GM21390 (cell line): ENCODE measurements around the gene PAIP2B.
"Not testable (repeated sequence)": the region's sequence is repeated elsewhere in the genome, so short reads cannot be mapped to it uniquely, and the experiment has no call there.

Experiments
- ATAC-seq: cut with Tn5 transposase; IDR thresholded peaks from one replicate; pipeline ENCODE4 v1.9.1; 2021; ENCODE audit not compliant: unreplicated experiment

The PAIP2B gene

GRCh38 chr2:71220743-71221142, 6.2 kb downstream of the PAIP2B start:
- ATAC-seq = no peak

DNA sequence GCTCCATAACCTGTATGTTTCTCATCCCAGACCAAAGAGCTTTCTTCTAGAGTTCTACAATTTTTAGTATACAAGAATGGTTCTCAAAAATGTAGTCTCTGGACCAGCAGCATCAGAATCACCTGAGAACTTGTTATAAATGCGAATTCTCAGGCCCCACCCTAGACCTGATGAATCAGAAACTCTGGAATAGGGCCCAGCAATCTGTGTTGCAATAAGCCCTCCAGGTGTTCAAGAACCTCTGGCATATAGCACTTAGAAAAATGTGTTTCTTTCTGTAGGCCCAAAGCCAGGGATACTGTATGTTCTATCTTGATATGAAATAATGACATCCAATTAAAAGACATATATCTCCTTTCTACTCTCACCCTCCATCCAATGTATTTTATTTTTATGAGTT, 10.4 kb downstream of the PAIP2B start:
- no peak for ATAC-seq

DNA sequence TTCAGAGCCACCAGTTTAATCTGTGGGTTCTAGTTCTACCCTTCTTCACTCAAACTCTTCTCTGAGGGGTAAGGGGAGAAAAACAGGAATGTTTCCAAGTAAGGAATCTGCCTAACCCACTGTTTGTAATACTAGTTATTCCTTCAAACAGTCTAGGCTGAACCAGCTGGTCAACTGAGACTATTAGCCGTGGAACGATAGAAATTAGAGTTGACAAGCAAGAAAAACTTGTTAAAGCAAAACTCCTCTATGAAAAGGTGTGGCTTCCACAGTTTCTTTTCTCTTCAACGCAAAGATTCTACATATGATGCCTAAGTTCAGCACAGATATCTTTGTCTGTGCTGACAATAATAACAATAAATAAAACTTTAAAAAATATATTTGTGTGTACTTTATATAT, 11.5 kb downstream of the PAIP2B start:
- ATAC-seq = no peak

GRCh38 chr2:71212336-71212735, 14.6 kb downstream of the PAIP2B start:
- no peak for ATAC-seq

DNA sequence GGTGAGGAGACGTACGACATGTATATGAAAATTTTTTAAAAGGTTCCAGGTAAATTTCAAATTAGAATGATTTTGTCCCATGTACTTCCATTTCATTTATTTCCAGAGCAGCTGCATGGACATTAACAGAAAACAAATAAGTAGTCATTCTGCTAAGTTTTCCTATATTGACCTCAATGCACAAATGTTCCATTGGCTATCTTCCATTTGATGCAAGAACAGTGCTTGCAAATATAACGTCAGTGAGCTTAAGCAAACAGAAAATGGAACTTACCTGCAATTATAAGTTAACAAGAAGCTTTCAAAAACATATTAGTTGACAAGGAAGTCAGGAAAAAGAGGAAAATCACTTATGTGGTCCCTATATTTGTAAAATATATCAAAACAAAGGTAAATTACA, 16.6 kb downstream of the PAIP2B start:
- ATAC-seq = no peak

DNA sequence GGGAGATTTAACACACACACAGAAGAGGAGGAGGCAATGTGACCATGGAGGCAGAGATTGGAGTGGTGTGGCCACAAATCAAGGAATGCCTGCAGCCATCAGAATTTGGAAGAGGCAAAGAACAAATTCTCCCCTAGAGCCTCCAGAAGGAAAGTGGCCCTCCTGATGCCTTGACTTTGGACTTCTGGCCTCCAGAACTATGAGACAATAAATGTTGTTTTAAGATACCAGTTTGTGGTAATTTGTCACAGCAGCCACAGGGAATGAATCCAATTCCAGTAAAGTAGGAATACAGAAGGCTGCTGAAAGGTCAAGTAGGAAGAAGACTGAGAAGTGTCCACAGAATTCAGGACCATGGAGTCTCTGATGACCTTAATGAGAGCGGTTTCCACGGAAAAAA, 18.1 kb downstream of the PAIP2B start:
- no peak for ATAC-seq

DNA sequence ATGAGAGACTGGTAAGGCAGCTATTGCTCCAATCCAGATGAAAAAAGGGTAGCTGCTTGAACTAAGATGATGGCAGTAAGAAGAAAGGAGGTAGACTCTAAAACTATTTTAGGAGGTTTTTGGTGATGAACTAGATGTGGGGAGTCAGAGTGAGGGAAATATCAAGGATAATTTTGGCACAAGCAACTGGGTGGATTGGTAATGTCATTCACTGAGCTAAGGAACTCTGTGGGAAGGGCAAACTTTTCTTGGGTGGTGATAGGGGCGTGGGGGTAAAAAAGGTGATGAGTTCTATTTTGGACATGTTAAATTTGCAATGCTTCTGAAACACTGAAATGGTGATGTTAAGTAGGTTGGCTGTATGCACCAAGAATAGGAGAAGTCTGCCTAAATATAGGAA, 19.3 kb downstream of the PAIP2B start:
- no peak for ATAC-seq

- no peak for ATAC-seq
These were observed 20.6 kb downstream of the PAIP2B start for GRCh38 chr2:71206271-71206670.

- ATAC-seq = no peak
These were observed 35.3 kb downstream of the PAIP2B start for GRCh38 chr2:71191570-71191943.

DNA sequence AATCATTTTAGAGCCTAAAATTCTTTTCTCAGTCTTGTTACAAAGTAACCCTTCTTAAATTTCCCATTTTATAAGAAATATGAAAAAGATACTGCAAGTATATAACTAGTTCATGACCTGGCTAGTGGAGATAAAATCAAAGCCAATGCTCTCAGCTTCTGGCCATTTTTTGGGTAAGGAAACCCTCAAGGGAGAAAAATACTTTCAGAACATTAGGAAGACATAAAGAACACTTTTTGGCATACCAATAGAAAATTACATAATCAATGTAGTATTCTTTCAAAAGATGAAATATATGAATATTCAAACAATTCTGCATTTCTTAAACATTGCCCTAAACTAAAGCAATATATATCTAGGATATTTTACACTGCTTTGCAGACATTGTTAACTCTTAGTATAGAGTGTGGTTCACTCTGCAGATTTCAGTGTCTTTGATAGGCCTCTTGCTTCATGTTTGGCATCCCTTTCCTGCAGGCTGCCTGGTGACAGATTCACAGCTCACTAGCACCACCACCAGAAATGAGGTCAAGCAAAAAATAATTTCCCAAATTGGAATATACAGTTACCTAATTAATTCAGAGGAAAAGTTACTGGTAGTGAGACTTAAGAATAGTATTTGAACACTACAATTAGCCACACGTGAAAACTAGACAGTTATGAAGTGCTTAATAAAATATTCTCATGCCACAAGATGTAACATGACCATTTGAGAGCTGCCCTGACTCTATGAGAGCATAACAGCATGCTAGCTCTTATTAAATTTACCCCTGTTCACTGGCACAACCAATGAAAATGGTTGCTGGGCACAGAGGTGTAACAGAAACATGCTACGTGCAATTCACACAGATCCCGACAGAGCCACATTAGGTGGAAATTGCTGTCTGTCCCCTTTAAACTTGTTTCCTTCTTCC, 36.0 kb downstream of the PAIP2B start:
- ATAC-seq = no peak

- ATAC-seq = no peak
These were observed 39.3 kb downstream of the PAIP2B start for GRCh38 chr2:71187589-71187988.

- ATAC-seq = no peak
These were observed 39.9 kb downstream of the PAIP2B start for GRCh38 chr2:71186973-71187372.

DNA sequence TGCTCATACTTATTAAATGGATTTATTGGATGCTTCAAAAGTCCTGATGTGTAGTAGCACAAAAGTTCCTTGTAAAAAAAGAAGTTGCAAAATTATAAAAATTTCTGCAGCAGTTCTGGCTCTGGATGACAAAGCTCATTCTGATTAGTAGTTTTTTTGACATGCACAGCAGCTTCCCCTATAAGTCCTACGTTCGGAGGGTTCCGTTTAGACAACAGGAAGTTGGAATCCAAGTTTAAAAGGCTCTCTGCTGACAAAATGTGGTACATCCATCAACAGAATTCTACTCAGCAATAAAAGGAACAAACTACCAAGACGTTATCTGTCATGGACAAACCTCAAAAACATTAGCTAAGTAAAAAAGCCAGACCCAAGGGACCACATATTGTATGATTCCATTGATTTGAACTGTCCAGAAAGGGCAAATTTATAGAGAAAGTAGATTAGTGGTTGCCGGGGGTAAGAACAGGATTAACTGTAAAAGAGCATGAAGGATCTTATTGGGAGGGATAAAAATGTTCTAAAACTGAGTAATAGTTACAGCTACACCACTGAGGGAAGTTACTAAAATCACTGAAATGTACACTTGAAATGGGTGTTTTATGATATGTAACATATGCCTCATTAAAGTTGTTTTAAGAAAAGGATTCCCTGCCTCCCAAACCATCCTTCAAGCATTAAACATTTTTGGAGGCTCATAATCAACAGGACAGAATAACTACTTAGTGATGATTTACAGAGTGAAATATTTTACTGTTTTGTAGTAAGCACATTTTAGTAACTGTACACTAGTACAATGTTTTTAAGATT, 43.4 kb downstream of the PAIP2B start:
- ATAC-seq = not testable (repeated sequence)

GRCh38 chr2:71181316-71181715, 45.6 kb downstream of the PAIP2B start:
- ATAC-seq = no peak

GRCh38 chr2:71178836-71179235, 48.1 kb downstream of the PAIP2B start:
- ATAC-seq = not testable (repeated sequence)

DNA sequence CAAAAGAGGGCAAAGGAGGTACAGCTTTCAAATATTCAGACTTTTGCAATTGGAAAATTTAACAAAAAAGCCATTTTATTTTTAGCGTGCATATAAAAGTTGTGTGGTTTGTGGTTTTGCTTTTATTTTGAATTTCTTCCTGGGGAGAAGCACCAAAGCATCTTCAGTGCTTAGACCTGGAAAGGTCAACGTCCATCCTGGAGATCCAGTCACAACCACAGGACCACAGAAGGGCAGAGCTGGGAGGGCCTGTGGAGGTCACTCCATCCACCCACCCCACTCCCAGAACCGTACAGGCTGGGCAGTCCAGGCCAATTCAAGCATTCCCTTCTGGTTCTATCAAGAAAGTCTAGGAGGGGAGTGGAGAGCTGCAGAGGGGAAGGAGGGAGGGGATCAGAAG, 52.7 kb downstream of the PAIP2B start:
- no peak for ATAC-seq

- ATAC-seq = no peak
These were observed 53.8 kb downstream of the PAIP2B start for GRCh38 chr2:71173096-71173495.

DNA sequence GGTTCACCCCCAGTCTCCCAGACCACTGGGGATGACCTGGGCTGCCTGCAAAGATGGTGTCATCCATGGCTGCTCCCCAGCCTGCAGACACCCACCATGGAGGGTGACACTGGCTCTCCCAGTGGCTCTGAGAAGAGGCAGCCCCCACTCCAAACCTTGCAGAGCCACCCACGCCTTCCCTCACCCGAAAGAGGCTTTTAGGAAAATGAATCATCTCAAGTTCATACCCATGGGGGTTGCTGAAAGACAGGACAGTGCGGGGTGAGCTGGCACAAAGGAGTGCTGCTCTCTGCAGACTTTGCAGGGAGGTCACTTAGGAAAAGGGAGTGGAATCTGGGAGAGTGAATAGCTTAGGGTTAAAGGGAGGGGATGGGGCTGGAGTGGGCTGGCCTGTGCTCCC, 60.1 kb downstream of the PAIP2B start:
- ATAC-seq = no peak

- ATAC-seq = no peak
These were observed 69.6 kb downstream of the PAIP2B start for GRCh38 chr2:71157124-71157793.

DNA sequence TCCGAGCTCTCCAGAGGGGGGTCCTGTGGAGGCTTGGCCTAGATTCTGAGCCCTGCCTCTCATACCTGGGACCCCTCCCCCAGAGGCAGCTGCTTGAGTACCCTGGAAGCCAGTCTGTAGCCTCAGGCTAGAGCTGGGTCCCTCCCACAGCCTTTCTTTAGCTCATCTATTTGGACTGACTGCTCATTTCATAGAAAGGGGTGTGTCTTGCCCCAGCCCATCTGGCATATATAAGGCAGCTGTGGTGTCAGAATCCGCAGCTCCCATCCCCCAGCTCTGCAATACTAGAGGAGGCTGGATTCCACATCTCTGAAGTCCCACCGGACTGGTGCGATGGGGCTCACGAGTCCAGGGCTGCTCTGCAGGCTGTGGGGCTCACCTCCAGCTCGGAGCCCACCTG, 70.3 kb downstream of the PAIP2B start:
- no peak for ATAC-seq

DNA sequence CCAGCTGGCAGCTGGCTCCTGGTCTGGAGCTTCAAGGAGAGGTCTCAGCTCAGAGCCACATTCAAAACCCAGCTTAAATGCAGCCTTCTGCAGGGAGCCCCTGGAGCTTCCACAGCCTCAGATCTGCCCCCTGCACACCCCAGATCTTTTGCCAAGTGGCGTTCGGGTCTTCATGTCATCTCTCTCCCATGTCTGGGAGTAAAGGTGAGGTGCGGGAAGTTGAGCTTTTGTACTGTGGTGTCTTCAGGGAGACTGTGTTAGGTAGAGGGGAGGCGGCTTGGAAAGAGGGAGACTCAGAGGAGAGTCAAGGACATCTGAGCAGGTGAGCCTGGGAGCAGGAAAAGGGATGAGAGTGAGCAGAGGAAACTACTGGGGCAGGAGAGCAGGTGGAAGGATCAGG, 71.1 kb downstream of the PAIP2B start:
- no peak for ATAC-seq

DNA sequence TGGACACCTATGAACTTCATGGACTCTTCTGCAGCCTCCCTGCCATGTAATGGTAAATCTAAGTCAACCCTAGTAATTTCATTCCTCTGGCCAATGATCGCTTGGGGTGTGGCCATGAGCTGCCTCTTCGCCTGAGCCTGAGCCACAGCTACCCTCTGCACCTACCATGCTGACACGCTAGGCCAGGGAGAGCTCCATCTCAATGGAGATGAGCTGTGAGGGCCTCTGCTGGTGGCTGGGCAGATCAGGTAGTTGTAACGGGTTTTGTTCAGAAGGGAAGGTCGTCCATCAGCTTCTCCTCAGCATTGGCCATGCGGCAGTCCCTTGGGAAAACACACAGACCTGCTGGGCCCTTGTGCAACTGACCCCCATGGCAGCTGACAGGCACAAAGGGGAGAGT, 72.1 kb downstream of the PAIP2B start:
- ATAC-seq = peak; percentile 73
